22Rv1 (cell line): ENCODE measurements around the gene AZU1.

Experiments used
- ZFX ChIP-seq: fragments of 450-650 bp; IDR thresholded peaks from 2 replicates; pipeline ENCODE4 v1.6.1; 2017; ENCODE audit warnings: antibody characterized with exemption, borderline replicate concordance
- TF ChIP-seq, protein P1 (sequence below): fragments of 450-650 bp; IDR thresholded peaks from 2 replicates; pipeline ENCODE4 v1.5.1; 2017; ENCODE audit warnings: mild to moderate bottlenecking

DNA sequence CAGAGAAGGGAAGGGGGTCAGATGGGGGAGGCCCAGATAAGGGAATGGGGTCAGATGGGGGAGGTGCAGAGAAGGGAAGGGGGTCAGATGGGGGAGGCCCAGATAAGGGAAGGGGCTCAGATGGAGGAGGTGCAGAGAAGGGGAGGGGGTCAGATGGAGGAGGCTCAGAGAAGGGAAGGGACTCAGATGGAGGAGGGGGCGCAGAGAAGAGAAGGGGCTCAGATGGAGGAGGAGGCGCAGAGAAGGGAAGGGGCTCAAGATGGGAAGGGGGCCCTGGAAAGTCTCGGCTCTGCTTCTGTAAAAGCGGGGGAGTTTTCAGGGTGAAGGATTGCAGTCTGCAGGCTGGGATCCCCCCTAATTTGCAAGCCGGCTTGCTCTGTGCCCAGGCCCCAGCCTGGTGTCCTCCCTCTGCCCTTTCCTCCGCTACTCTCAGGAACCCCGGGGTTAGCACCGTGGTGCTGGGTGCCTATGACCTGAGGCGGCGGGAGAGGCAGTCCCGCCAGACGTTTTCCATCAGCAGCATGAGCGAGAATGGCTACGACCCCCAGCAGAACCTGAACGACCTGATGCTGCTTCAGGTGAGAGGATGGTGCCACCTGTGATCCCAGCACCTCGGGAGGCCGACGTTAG lies 1.6 kb downstream of the AZU1 start:
- TF ChIP-seq, protein P1, sequence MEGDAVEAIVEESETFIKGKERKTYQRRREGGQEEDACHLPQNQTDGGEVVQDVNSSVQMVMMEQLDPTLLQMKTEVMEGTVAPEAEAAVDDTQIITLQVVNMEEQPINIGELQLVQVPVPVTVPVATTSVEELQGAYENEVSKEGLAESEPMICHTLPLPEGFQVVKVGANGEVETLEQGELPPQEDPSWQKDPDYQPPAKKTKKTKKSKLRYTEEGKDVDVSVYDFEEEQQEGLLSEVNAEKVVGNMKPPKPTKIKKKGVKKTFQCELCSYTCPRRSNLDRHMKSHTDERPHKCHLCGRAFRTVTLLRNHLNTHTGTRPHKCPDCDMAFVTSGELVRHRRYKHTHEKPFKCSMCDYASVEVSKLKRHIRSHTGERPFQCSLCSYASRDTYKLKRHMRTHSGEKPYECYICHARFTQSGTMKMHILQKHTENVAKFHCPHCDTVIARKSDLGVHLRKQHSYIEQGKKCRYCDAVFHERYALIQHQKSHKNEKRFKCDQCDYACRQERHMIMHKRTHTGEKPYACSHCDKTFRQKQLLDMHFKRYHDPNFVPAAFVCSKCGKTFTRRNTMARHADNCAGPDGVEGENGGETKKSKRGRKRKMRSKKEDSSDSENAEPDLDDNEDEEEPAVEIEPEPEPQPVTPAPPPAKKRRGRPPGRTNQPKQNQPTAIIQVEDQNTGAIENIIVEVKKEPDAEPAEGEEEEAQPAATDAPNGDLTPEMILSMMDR: no peak
- no peak for TF ChIP-seq ZFX
